ENCODE measurements around the gene PRCC.

DNA sequence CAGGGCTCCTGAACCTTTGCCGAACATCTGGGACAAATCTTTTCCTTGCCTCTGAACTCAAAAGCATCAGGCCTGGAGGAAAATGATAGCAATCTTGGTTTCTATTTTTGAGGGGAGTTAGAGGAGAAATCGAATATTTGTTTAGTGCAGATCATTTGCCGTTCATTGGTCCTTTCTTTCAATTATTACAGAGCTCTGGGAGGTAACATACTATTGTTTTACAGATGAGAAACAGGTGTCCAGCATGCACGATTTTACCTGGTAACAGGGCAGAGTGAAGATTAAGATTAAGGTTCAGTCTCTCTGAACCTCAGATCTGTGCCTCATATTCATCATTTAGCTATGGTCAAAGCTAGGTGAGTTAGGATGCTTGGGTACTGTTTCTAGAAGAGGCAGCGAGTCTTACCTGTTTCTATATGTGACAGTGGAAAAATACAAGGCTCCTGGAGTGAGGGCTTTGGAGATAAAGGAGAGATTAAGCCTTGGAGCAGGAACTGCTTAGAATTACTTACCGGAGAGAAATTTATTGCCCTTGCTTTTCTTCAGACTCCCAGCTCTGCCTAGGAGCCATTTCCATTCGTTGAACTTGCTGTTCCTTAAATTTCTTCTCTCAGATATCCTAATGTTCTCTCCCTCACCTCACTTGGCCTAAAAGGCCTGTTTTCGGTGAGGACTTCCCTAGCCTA, 1.4 kb downstream of the PRCC start:
- no peak for TF ChIP-seq POLR2A (IDR thresholded peaks at IDR 0.05)
- TF ChIP-seq, protein P1, sequence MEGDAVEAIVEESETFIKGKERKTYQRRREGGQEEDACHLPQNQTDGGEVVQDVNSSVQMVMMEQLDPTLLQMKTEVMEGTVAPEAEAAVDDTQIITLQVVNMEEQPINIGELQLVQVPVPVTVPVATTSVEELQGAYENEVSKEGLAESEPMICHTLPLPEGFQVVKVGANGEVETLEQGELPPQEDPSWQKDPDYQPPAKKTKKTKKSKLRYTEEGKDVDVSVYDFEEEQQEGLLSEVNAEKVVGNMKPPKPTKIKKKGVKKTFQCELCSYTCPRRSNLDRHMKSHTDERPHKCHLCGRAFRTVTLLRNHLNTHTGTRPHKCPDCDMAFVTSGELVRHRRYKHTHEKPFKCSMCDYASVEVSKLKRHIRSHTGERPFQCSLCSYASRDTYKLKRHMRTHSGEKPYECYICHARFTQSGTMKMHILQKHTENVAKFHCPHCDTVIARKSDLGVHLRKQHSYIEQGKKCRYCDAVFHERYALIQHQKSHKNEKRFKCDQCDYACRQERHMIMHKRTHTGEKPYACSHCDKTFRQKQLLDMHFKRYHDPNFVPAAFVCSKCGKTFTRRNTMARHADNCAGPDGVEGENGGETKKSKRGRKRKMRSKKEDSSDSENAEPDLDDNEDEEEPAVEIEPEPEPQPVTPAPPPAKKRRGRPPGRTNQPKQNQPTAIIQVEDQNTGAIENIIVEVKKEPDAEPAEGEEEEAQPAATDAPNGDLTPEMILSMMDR (IDR thresholded peaks at IDR 0.05), result no peak

Data from uterus (tissue), 2 donors.